ENCODE data around the gene FDX2.
A peak's percentile ranks its signal among the peaks of the same experiment; 100 is the strongest.

The FDX2 gene

GRCh38 chr19:10332158-10332964 lies 16.5 kb upstream of the FDX2 start:
- TF ChIP-seq, protein P1, sequence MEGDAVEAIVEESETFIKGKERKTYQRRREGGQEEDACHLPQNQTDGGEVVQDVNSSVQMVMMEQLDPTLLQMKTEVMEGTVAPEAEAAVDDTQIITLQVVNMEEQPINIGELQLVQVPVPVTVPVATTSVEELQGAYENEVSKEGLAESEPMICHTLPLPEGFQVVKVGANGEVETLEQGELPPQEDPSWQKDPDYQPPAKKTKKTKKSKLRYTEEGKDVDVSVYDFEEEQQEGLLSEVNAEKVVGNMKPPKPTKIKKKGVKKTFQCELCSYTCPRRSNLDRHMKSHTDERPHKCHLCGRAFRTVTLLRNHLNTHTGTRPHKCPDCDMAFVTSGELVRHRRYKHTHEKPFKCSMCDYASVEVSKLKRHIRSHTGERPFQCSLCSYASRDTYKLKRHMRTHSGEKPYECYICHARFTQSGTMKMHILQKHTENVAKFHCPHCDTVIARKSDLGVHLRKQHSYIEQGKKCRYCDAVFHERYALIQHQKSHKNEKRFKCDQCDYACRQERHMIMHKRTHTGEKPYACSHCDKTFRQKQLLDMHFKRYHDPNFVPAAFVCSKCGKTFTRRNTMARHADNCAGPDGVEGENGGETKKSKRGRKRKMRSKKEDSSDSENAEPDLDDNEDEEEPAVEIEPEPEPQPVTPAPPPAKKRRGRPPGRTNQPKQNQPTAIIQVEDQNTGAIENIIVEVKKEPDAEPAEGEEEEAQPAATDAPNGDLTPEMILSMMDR (IDR thresholded peaks at IDR 0.05; ENCODE audit: low read depth, low read length, missing control alignments) = peak; percentile 31
- H3K27me3 ChIP-seq (replicated peaks) = no peaks in the 10 kb centered on the region
- DNase-seq = no peak
- peak overlapping the region; percentile 88 for H3K4me3 ChIP-seq (ENCODE audit: low read depth, low read length)
- in situ Hi-C loops (cut with HindIII; ENCODE audit: low pct_ligation_motif_present, low sequenced_read_pairs) = no loop called here
- H3K27ac ChIP-seq = peak overlapping the region; percentile 93
- peaks cover 24% of the 10 kb centered on the region for H3K36me3 ChIP-seq (replicated peaks)

DNA sequence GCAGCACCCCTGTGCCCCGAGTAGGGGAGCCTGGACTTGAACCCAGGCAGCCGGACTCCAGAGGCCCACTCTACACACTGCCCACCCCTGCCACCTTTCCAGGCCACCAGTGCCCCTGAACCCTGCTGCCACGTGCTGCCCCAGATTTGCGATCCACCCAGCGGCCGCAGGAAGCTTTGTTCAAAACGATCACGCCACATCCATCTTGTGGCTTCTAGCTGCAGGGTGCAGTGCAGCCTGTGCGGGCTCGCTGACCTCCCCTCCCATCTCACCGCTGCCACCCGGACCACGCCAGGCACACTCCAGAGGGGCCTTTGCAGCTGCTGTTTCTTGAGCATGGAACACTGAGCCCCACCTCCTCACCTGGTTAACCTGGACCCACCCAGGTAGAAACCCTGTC lies 13.7 kb upstream of the FDX2 start:
- Histone ChIP-seq H3K27me3 (replicated peaks) (no peaks in the 10 kb centered on the region), H3K36me3 (replicated peaks) (peaks cover 48% of the 10 kb centered on the region), H3K4me3 (ENCODE audit: low read depth, low read length) (no peak overlapping the region), H3K27ac (no peak overlapping the region)
- no peak for DNase-seq
- in situ Hi-C loops (cut with HindIII; ENCODE audit: low pct_ligation_motif_present, low sequenced_read_pairs) = no loop called here
- TF ChIP-seq, protein P1 (IDR thresholded peaks at IDR 0.05; ENCODE audit: low read depth, low read length, missing control alignments) = no peak

GRCh38 chr19:10328558-10329429 lies 13.0 kb upstream of the FDX2 start:
- no peak overlapping the region for H3K4me3 ChIP-seq (ENCODE audit: low read depth, low read length)
- in situ Hi-C loops (cut with HindIII; ENCODE audit: low pct_ligation_motif_present, low sequenced_read_pairs) = no loop called here
- no peak overlapping the region for H3K27ac ChIP-seq
- no peak for DNase-seq
- no peaks in the 10 kb centered on the region for H3K27me3 ChIP-seq (replicated peaks)
- H3K36me3 ChIP-seq (replicated peaks) = peaks cover 54% of the 10 kb centered on the region
- TF ChIP-seq, protein P1 (IDR thresholded peaks at IDR 0.05; ENCODE audit: low read depth, low read length, missing control alignments) = no peak

- Histone ChIP-seq H3K36me3 (replicated peaks) (peaks cover 64% of the 10 kb centered on the region), H3K27me3 (replicated peaks) (no peaks in the 10 kb centered on the region), H3K27ac (no peak overlapping the region), H3K4me3 (ENCODE audit: low read depth, low read length) (no peak overlapping the region)
- DNase-seq = no peak
- in situ Hi-C loops (cut with HindIII; ENCODE audit: low pct_ligation_motif_present, low sequenced_read_pairs) = no loop called here
- TF ChIP-seq, protein P1 (IDR thresholded peaks at IDR 0.05; ENCODE audit: low read depth, low read length, missing control alignments) = no peak
These were observed 12.0 kb upstream of the FDX2 start for GRCh38 chr19:10327793-10328192.

- H3K4me3 ChIP-seq (ENCODE audit: low read depth, low read length) = no peak overlapping the region
- H3K27me3 ChIP-seq (replicated peaks) = no peaks in the 10 kb centered on the region
- TF ChIP-seq, protein P1 (IDR thresholded peaks at IDR 0.05; ENCODE audit: low read depth, low read length, missing control alignments) = no peak
- H3K36me3 ChIP-seq (replicated peaks) = peaks cover 84% of the 10 kb centered on the region
- no peak for DNase-seq
- in situ Hi-C loops (cut with HindIII; ENCODE audit: low pct_ligation_motif_present, low sequenced_read_pairs) = no loop called here
- H3K27ac ChIP-seq = no peak overlapping the region
These were observed 9.9 kb upstream of the FDX2 start for GRCh38 chr19:10325732-10326131.
